SK-N-SH treated with all-trans-retinoic acid at 6 μM for 48 hours (cell line): ENCODE measurements around the gene LAMTOR2.

Experiments
- ATAC-seq: fragments of 200-7000 bp; cut with Tn5 transposase; 3 replicates; pipeline ENCODE4 v1.9.1; 2020; ENCODE audit warnings: mild to moderate bottlenecking, moderate library complexity
- CSDC2 ChIP-seq: fragments of 250-450 bp; sonication (Bioruptor Pico); IDR thresholded peaks from 2 replicates; pipeline ENCODE4 v1.5.0; 2020; ENCODE audit warnings: mild to moderate bottlenecking, moderate library complexity
- CSRNP3 ChIP-seq: fragments of 250-450 bp; sonication (Bioruptor Pico); IDR thresholded peaks from 2 replicates; pipeline ENCODE4 v1.5.1; 2021; ENCODE audit warnings: mild to moderate bottlenecking, moderate library complexity
- OSR1 ChIP-seq: fragments of 250-450 bp; sonication (Bioruptor Pico); IDR thresholded peaks from 2 replicates; pipeline ENCODE4 v1.8.0; 2022; ENCODE audit warnings: moderate library complexity, mild to moderate bottlenecking, inconsistent platforms
- PATZ1 ChIP-seq: fragments of 250-450 bp; sonication (Bioruptor Pico); IDR thresholded peaks from 2 replicates; pipeline ENCODE4 v1.8.0; 2020; ENCODE audit warnings: mild to moderate bottlenecking, moderate library complexity, borderline replicate concordance
- RARB ChIP-seq: fragments of 250-450 bp; sonication (Bioruptor Pico); IDR thresholded peaks from 2 replicates; pipeline ENCODE4 v1.8.0; 2021; ENCODE audit warnings: mild to moderate bottlenecking, moderate library complexity
- SNAI2 ChIP-seq: fragments of 250-450 bp; sonication (Bioruptor Pico); IDR thresholded peaks from 2 replicates; pipeline ENCODE4 v1.5.0; 2020; ENCODE audit warnings: mild to moderate bottlenecking, moderate library complexity
- TOX ChIP-seq: fragments of 250-450 bp; sonication (Bioruptor Pico); IDR thresholded peaks from 2 replicates; pipeline ENCODE4 v1.8.0; 2021; ENCODE audit warnings: mild to moderate bottlenecking, moderate library complexity, borderline replicate concordance
- TSHZ2 ChIP-seq: fragments of 250-450 bp; sonication (Bioruptor Pico); IDR thresholded peaks from 2 replicates; pipeline ENCODE4 v1.5.0; 2020; ENCODE audit warnings: mild to moderate bottlenecking, moderate library complexity
- ZC3H10 ChIP-seq: fragments of 250-450 bp; sonication (Bioruptor Pico); IDR thresholded peaks from 2 replicates; pipeline ENCODE4 v1.5.1; 2021; ENCODE audit warnings: mild to moderate bottlenecking, moderate library complexity
- ZFP3 ChIP-seq: fragments of 250-450 bp; sonication (Bioruptor Pico); IDR thresholded peaks from 2 replicates; pipeline ENCODE4 v1.5.0; 2020; ENCODE audit warnings: mild to moderate bottlenecking, moderate library complexity
- ZFP30 ChIP-seq: fragments of 450-650 bp; formaldehyde crosslinking; IDR thresholded peaks from 2 replicates; pipeline ENCODE4 v1.5.0; 2022; ENCODE audit warnings: mild to moderate bottlenecking, moderate library complexity
- ZNF565 ChIP-seq: fragments of 450-650 bp; formaldehyde crosslinking; conservative IDR thresholded peaks from 2 replicates; pipeline ENCODE4 v1.5.0; 2020; ENCODE audit warnings: low read depth, mild to moderate bottlenecking, moderate library complexity
- ZNF70 ChIP-seq: fragments of 450-650 bp; formaldehyde crosslinking; IDR thresholded peaks from 2 replicates; pipeline ENCODE4 v1.5.0; 2020; ENCODE audit warnings: mild to moderate bottlenecking, moderate library complexity

LAMTOR2 gene

GRCh38 chr1:156103521-156103947 lies 49.0 kb downstream of the LAMTOR2 start:
- TF ChIP-seq PATZ1 (CRISPR knock-in tag) (no peak), SNAI2 (no peak)
- peak; percentile 11 for ATAC-seq

GRCh38 chr1:156104065-156104810 lies 49.7 kb downstream of the LAMTOR2 start:
- ATAC-seq, result peak; percentile 83
- 0 out of 2 replicates have a peak, but pooled peaks have one; percentile 48 for TF ChIP-seq CSDC2 (CRISPR knock-in tag)
- TF ChIP-seq ZFP3 (CRISPR knock-in tag), result 0 out of 2 replicates have a peak, but pooled peaks have one; percentile 10
- TF ChIP-seq ZNF565 (CRISPR knock-in tag), result no peak
- no peak for TF ChIP-seq TOX
- TF ChIP-seq SNAI2, result no peak
- 0 out of 2 replicates have a peak, but pooled peaks have one; percentile 31 for TF ChIP-seq ZC3H10
- TF ChIP-seq OSR1 (CRISPR knock-in tag), result no peak
- TF ChIP-seq PATZ1 (CRISPR knock-in tag), result no peak
- no peak for TF ChIP-seq TSHZ2 (CRISPR knock-in tag)
- no peak for TF ChIP-seq ZNF70
- TF ChIP-seq, all 23 proteins: peak for 3

- TF ChIP-seq CSRNP3 (CRISPR knock-in tag), result no peak
- TF ChIP-seq RARB (CRISPR knock-in tag), result no peak
- no peak for TF ChIP-seq ZFP30
- TF ChIP-seq PATZ1 (CRISPR knock-in tag), result no peak
- ATAC-seq, result peak; percentile 7; the same call in 1 of the 3 replicates
Measured at GRCh38 chr1:156104861-156105832, 50.6 kb downstream of the LAMTOR2 start.
